Activated CD4-positive, alpha-beta T cell treated with anti-CD3 and anti-CD28 coated beads, Interleukin-2, Interleukin-4, amounts not matched to agents 100 ng/mL and 50 ng/mL, durations not matched to agents 16 hours and 8 hours (primary cell): ENCODE data around the gene DBF4.
"Not testable (repeated sequence)": the region's sequence is repeated elsewhere in the genome, so short reads cannot be mapped to it uniquely, and the experiment has no call there.

Source experiments
- DNase-seq: peaks from one replicate; pipeline ENCODE4 v3.0.0-alpha.2; 2020; ENCODE audit warnings: low spot score

DBF4 gene

DNA sequence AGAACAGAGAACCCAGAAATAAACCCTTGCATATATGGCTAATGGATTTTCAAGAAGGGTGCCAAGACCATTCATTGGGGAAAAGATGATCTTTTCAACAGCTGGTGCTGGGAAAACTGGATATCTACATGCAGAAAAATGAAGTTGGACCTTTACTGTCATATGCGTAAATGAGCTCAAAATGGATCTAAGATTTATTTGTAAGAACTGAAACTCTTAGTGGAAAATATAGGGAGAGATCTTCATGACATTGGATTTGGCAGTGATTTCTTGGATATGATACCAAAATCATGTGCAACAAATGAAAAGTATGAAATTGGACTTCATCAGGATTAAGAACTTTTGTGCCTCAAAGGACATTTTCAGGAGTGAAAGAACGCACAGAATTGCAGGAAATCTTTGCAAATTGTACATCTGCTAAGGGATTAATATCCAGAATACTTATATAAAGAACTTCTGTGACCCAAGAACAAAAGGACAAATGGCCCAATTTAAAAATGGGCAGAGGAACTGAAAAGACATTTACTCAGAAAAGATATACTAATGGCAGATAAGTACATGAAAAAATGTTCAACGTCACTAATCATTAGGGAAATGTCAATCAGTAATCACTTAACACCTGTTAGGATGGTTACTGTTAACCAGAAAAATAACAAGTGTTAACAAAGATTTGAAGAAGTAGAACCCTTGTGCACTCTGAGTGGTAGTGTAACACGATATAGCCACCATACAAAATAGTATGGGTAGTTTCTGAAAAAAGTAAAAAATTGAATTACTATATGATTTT, 6.1 kb downstream of the DBF4 start:
- DNase-seq, result no peak

DNA sequence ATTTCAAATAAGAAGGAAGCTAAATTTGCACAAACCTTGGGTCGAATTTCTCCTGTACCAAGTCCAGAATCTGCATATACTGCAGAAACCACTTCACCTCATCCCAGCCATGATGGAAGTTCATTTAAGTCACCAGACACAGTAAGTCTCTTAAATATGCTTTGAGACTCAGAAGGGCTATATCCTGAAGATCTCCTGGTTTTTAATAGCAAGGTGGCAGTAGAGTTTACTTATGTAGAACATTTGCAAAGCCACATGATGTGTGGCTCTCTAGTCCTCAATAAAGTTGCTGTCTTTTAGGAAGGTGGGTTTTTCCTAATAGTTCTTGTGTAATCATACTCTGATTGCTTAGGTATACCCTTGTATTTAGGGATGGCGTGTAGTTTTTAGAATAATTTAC, 8.7 kb downstream of the DBF4 start:
- DNase-seq, result no peak

DNA sequence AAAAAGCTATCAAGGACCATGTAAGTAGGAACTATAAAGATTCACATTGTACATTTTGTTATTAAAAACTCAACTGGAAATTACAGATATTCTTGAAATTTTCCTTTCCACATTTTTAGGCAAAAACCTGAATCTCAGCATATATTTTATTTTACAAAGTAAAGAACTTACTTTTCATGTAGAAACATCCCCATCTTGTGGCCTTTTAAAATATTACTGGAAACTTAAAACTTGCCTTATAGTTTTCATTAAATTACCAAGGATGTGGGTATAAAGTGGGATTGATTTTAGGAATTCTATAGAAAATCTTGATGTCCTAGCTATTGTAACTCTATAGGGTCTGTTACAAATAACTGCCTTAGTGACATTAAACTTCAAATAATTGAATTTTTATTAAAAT, 10.6 kb downstream of the DBF4 start:
- DNase-seq, result peak; percentile 16

DNA sequence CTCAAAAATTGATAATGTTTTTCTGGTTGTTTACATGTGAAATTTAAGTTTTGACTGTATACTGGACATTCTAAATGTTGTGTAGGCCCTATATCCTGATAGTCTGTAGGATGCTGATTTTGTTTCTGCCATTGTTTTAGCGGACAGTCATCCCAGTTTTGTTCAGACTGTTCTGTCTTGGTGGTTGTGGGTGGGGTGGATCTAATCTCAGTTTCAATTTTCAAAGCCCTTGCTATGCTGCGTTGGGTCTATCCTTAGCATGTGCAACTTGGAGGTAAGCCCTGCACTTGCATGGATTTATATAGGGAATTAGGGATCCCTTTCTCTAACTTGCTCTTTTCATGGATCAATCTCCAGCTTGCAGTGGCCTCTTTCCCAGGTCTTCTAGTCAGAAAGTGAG, 19.1 kb downstream of the DBF4 start:
- DNase-seq, result no peak

GRCh38 chr7:87899255-87899654, 23.0 kb downstream of the DBF4 start:
- DNase-seq, result no peak

DNA sequence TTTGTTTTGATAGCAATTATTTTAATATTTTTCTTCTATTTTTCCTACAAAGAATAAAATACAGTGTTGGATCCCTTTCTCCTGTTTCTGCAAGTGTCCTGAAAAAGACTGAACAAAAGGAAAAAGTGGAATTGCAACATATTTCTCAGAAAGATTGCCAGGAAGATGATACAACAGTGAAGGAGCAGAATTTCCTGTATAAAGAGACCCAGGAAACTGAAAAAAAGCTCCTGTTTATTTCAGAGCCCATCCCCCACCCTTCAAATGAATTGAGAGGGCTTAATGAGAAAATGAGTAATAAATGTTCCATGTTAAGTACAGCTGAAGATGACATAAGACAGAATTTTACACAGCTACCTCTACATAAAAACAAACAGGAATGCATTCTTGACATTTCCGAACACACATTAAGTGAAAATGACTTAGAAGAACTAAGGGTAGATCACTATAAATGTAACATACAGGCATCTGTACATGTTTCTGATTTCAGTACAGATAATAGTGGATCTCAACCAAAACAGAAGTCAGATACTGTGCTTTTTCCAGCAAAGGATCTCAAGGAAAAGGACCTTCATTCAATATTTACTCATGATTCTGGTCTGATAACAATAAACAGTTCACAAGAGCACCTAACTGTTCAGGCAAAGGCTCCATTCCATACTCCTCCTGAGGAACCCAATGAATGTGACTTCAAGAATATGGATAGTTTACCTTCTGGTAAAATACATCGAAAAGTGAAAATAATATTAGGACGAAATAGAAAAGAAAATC, 31.0 kb downstream of the DBF4 start:
- not testable (repeated sequence) for DNase-seq

GRCh38 chr7:87908814-87909213, 32.5 kb downstream of the DBF4 start:
- not testable (repeated sequence) for DNase-seq

DNA sequence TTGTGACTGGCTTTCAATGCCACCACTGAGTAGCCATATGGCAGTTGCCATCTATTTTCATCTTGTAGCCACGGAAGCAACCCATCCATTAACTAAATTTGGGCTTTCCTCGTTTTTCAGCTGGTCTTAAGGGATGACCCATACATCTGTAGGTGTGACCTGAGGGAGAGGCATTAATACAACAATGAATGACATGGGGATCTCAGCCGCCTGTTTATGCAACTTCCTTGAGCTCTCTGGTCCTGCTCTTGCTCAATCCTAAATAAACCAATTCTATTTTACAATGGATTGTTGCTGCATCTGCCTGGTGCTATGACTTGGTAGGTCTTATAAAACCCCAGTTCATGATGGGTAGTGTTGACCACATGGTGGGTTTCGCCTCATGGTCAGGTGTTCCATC, 35.8 kb downstream of the DBF4 start:
- DNase-seq, result no peak

DNA sequence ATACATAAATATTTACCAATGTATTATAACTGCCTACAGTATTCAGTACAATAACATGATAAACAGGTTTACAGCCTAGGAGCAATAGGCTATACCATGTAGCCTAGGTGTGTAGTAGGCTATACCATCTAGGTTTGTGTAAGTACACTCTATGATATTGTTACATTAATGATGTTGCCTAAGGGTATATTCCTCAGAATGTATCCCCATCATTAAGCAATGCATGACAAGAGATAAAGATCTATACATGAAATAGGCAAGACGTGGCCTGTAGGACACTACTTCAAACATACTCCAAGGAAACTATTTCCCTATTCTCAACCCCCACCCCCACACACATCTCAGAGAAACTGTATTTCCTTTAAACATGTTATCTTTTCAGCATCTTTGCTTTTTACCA, 42.4 kb downstream of the DBF4 start:
- DNase-seq, result no peak

DNA sequence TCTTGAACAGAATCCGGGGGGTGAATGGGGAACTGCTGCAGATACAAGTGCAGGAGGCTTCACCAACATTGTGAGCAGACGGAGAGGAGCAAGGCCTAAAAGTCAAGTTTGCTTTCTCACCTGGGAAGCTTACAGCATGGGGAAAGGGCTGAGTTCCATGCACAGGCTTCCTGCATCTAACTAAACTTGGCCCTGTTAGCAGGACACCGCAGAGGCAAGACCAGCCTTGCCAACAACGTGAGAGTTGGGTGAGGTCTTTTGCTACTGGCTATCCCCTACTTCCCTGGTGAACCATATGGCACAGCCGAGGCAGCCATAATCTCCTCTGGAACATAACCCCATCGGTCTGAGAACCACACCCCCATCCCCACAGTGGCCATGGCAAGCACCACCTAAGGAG, 43.6 kb downstream of the DBF4 start:
- no peak for DNase-seq

DNA sequence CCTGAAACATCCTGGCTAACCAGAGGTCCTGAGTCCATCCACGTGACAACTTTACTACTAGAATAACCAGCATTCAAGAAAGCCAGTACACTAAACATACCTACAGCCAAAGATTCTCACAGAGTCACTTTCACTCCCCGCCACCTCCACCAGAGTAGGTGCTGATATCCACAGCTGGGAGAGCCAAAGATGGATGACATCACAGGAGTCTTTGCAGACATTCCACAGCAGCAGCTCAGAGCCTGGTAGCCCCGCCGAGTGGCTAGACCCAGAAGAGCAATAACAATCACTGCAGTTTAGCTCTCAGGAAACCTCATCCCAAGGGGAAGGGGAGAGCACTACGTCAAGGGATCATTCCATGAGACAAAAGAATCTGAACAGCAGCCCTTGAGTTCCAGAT, 44.3 kb downstream of the DBF4 start:
- no peak for DNase-seq

- not testable (repeated sequence) for DNase-seq
Observed at GRCh38 chr7:87922759-87923395, 46.6 kb downstream of the DBF4 start.

GRCh38 chr7:87926581-87927461, 50.5 kb downstream of the DBF4 start:
- peak; percentile 26 for DNase-seq

GRCh38 chr7:87933605-87933952, 57.3 kb downstream of the DBF4 start:
- DNase-seq, result no peak

DNA sequence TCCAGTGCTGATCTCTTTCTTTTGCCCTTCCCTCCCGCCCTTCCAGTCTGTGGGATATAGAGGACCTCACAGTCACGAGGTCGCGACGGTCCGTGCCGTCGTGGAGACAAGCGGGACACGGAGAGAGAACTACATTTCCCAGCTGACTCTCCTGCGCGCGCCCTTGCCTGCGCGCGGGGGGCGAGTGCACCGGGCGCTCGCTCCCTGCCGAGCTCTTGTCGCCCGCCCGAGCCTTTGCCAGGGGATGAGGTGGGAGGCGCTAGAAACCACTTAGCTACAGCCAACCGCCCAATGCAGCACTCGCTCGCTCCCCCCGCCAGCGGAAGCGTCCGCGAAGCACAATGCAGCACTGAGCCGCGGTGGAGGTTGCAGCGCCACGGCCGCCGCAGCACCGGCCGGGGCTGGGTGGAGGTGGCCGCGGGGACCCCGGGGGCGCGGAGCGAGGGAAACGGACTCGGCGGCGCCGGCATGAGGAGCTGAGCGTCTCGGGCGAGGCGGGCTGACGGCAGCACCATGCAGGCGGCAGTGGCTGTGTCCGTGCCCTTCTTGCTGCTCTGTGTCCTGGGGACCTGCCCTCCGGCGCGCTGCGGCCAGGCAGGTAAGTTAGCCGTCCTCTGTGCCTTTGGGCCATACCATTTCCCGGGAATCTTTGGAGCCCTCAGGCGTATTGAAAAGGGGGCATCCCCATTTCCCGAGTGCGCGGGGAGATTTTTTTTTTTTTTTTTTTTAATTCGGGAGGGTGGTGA, 57.8 kb downstream of the DBF4 start, which contains the start of gene ADAM22:
ADAM22 (plus strand) TSS at position 299 of the 746 bp plus-strand sequence; CDS start at position 514, 215 bp downstream.
- peak; percentile 84 for DNase-seq

- DNase-seq, result no peak
Observed at GRCh38 chr7:87934699-87935383, 58.5 kb downstream of the DBF4 start.

GRCh38 chr7:87935384-87935706, 59.1 kb downstream of the DBF4 start:
- no peak for DNase-seq

DNA sequence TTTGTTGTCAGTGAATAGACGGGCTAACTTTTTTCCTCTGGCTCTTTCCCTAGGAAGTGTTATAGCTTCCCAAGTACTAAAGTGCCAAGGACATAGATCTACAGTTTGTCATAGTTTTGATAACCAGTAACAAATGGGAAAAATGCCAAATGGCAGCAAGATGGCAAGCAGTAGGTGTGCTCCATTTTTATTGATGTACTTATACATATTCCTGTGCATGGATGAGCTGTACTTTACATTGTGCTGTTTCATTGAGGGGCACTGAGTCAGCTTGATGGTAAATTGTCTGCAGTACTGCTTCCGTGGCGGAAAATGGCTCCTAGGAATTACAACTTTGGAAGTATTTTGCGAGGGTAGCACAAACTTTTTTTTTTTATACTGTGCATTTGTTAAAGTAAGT, 64.8 kb downstream of the DBF4 start:
- DNase-seq, result no peak

DNA sequence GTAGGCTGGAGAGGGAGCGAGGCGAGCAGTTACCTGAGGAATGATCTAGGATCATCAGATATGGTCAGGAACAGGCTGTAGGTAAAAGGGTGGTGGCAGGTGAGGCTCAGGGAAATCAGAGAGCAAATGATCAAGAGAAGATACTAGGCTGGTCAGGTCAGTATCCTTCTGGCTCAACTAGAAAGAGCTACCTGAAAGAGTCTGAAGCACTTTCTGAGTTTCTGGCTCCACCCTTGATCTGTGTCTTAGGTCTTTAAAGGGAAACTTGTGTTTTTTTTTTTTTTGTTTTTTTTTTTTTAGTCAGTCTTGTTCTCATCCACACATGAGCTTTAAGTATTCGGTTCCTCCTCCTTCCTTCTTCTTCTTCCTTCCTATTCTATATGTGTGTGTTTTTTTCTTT, 68.3 kb downstream of the DBF4 start:
- DNase-seq, result no peak

DNA sequence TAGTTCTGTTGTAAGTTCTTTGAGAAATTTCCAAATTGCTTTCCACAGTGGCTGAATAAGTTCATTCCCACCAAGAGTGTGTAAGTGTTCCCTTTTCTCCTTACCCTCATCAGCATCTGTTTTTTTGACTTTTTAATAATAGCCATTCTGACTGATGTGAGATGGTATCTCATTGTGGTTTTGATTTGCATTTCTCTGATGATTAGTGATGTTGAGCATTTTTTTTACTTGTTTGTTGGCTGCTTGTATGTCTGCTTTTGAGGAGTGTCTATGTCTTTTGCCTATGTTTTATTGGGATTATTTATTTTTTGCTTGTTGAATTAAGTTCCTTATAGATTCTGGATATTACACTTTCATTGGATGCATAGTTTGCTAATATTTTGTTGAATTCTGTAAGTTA, 69.6 kb downstream of the DBF4 start:
- DNase-seq, result not testable (repeated sequence)

GRCh38 chr7:87948371-87948770, 72.1 kb downstream of the DBF4 start:
- DNase-seq, result no peak
